OCI-LY1 (cell line): ENCODE results near the gene ELMO1.

Experiments used
- H2AFZ ChIP-seq: fragments of 200-600 bp; sonication (generic), shearing (Covaris generic); 2 replicates; pipeline ENCODE4 v1.6.0; 2014; ENCODE audit warnings: antibody characterized with exemption, mild to moderate bottlenecking, low read length
- H3F3A ChIP-seq: fragments of 200-600 bp; sonication (generic), shearing (Covaris generic); 2 replicates; pipeline ENCODE4 v1.6.0; 2014; ENCODE audit warnings: mild to moderate bottlenecking, antibody characterized with exemption, low read length, moderate library complexity; ENCODE audit not compliant: insufficient read depth
- H3K27ac ChIP-seq: fragments of 200-600 bp; sonication (generic); 2 replicates; pipeline ENCODE4 v1.5.1; 2014; ENCODE audit warnings: low read length, mixed run types, mild to moderate bottlenecking, low read depth; ENCODE audit not compliant: poor library complexity, severe bottlenecking
- H3K27me3 ChIP-seq: fragments of 200-600 bp; sonication (generic); 2 replicates; pipeline ENCODE4 v1.6.0; 2014; ENCODE audit warnings: antibody characterized with exemption, mild to moderate bottlenecking, low read length, moderate library complexity; ENCODE audit not compliant: insufficient read depth
- H3K36me3 ChIP-seq: fragments of 200-600 bp; sonication (generic); 2 replicates; pipeline ENCODE4 v1.6.1; 2014; ENCODE audit warnings: mild to moderate bottlenecking, antibody characterized with exemption, low read length, moderate library complexity, mixed read lengths; ENCODE audit not compliant: insufficient read depth
- H3K4me1 ChIP-seq: fragments of 200-600 bp; sonication (generic); 2 replicates; pipeline ENCODE4 v1.5.1; 2014; ENCODE audit warnings: mild to moderate bottlenecking, low read length, moderate library complexity; ENCODE audit not compliant: insufficient read depth, severe bottlenecking
- H3K4me2 ChIP-seq: fragments of 200-600 bp; sonication (generic), shearing (Covaris generic); 2 replicates; pipeline ENCODE4 v1.6.1; 2014; ENCODE audit warnings: low read length
- H3K4me3 ChIP-seq: fragments of 200-600 bp; sonication (generic); 2 replicates; pipeline ENCODE4 v1.5.1; 2014; ENCODE audit warnings: low read length, low read depth, mild to moderate bottlenecking, mixed read lengths; ENCODE audit not compliant: poor library complexity, severe bottlenecking
- H3K79me2 ChIP-seq: fragments of 200-600 bp; shearing (Covaris generic); 2 replicates; pipeline ENCODE4 v1.6.1; 2016; ENCODE audit warnings: mixed run types, low read length, mixed read lengths; ENCODE audit not compliant: insufficient read depth
- H3K9ac ChIP-seq: fragments of 200-600 bp; sonication (generic), shearing (Covaris generic); 2 replicates; pipeline ENCODE4 v1.6.1; 2014; ENCODE audit warnings: mild to moderate bottlenecking, low read length, mixed read lengths
- H3K9me2 ChIP-seq: fragments of 200-600 bp; sonication (generic), shearing (Covaris generic); 2 replicates; pipeline ENCODE4 v1.6.1; 2014; ENCODE audit warnings: low read depth, mild to moderate bottlenecking, low read length, mixed read lengths
- H3K9me3 ChIP-seq: fragments of 200-600 bp; shearing (Covaris generic); 2 replicates; pipeline ENCODE4 v1.6.1; 2014; ENCODE audit warnings: low read length, mixed read lengths
- H4K20me1 ChIP-seq: fragments of 200-600 bp; sonication (generic), shearing (Covaris generic); 2 replicates; pipeline ENCODE4 v1.6.0; 2016; ENCODE audit warnings: mild to moderate bottlenecking, low read length; ENCODE audit not compliant: insufficient read depth
- EZH2 ChIP-seq: fragments of 200-600 bp; sonication (generic), shearing (Covaris generic); IDR thresholded peaks from 2 replicates; pipeline ENCODE4 v1.8.0; 2017; ENCODE audit warnings: borderline replicate concordance, mixed run types, mild to moderate bottlenecking, antibody characterized with exemption, low read length, moderate library complexity, mixed read lengths
- TF ChIP-seq, protein P1 (sequence below): fragments of 200-600 bp; sonication (generic), shearing (Covaris generic); IDR thresholded peaks from 2 replicates; pipeline ENCODE4 v1.5.1; 2017; ENCODE audit warnings: mild to moderate bottlenecking, antibody characterized with exemption, low read length, moderate library complexity, mixed read lengths

ELMO1 gene

DNA sequence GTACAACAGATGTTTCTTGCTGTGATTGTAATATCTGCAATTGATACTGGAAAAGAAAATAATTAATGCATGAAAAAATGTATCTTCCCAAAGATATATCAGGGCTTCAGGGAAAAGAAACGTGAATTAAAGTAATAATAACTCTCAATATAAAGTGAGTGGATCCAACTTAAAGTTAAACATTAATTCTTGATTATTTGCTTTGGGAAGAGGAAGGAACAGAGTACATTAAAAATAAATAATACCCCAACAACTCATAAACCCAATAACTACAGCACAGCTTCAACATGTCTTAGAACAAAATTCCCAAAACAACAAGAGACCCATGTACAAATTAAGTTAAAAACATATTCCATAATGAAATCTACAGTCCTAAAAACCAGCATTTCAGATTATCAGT lies 33.0 kb downstream of the ELMO1 start:
- no peak overlapping the region for H3K27ac ChIP-seq
- H3K4me2 ChIP-seq, result no peak overlapping the region
- no peak overlapping the region for H2AFZ ChIP-seq
- H3K27me3 ChIP-seq, result peaks cover 7% of the 10 kb centered on the region; the same call in 1 of the 2 replicates
- H3K9me3 ChIP-seq, result no peaks in the 10 kb centered on the region
- no peaks in the 10 kb centered on the region for H3K79me2 ChIP-seq
- TF ChIP-seq, protein P1, sequence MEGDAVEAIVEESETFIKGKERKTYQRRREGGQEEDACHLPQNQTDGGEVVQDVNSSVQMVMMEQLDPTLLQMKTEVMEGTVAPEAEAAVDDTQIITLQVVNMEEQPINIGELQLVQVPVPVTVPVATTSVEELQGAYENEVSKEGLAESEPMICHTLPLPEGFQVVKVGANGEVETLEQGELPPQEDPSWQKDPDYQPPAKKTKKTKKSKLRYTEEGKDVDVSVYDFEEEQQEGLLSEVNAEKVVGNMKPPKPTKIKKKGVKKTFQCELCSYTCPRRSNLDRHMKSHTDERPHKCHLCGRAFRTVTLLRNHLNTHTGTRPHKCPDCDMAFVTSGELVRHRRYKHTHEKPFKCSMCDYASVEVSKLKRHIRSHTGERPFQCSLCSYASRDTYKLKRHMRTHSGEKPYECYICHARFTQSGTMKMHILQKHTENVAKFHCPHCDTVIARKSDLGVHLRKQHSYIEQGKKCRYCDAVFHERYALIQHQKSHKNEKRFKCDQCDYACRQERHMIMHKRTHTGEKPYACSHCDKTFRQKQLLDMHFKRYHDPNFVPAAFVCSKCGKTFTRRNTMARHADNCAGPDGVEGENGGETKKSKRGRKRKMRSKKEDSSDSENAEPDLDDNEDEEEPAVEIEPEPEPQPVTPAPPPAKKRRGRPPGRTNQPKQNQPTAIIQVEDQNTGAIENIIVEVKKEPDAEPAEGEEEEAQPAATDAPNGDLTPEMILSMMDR, result no peak
- no peak for TF ChIP-seq EZH2
- no peaks in the 10 kb centered on the region for H4K20me1 ChIP-seq
- H3K36me3 ChIP-seq, result no peaks in the 10 kb centered on the region
- no peak overlapping the region for H3K4me3 ChIP-seq
- no peaks in the 10 kb centered on the region for H3F3A ChIP-seq
- H3K9ac ChIP-seq, result no peak overlapping the region
- peaks cover 11% of the 10 kb centered on the region for H3K4me1 ChIP-seq
- no peaks in the 10 kb centered on the region for H3K9me2 ChIP-seq

DNA sequence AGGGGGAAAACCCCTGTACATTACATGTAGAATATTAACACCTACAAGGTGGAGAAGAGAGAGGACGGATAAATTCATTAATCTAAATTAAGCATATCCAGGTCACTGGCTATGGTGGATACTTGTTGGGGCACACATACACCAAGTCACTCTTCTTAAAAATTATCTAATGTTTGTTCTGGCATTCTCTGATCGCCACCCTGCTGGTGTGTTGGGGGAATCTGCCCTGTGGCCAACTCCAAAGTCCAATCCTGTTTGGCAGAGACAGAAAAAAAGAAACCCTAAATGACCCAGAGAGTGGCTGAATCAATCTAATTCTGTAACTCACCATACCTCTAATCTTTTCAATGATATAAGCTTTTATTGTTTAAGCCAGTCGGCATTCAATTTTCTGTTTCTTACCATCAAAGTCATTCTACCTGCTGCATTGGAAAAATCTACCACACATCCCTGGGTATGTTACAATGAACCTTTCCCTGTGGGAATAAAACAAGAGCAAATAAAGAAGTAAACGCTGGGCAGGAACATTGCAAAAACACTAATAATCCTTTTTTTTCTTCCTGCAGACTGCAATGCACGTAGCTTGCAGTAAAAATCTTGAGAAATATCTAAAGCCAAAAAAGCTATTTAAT lies 34.2 kb downstream of the ELMO1 start:
- Histone ChIP-seq H2AFZ (no peak overlapping the region), H3K9me3 (no peaks in the 10 kb centered on the region), H3K4me1 (peaks cover 13% of the 10 kb centered on the region), H3F3A (no peaks in the 10 kb centered on the region), H3K4me2 (no peak overlapping the region), H3K79me2 (no peaks in the 10 kb centered on the region), H3K4me3 (no peak overlapping the region), H3K9me2 (no peaks in the 10 kb centered on the region), H3K27me3 (peaks cover 7% of the 10 kb centered on the region; the same call in 1 of the 2 replicates), H4K20me1 (no peaks in the 10 kb centered on the region), H3K27ac (no peak overlapping the region), H3K9ac (no peak overlapping the region), H3K36me3 (no peaks in the 10 kb centered on the region)
- no peak for TF ChIP-seq EZH2
- TF ChIP-seq, protein P1, result no peak

DNA sequence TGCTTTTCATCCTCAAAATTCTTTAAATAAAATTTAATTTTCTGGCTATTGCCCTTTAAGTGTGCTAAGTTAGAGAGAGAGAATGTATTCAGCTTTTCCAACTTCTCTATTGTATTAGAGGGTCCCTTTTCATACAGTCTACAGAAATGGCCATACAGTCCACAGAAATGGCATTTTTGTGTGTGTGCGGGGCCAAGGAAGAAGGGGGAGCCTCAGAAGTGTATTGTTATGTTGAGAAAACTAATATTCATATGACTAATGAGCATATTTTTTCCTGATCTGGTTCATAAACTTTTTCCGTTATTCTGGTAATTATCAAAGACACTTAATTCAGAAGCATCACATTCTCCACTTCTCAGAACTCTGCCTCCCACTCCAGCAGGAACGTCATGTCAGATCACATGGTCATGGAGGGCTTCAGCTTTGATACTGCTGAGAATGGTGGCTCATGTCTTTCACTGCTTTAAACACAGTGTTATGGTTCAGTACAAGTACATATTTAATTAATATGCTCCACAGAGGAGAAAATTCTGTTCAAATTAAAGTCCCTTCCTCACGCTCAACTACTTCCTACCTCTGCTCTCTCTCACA lies 37.1 kb downstream of the ELMO1 start:
- Histone ChIP-seq H3K9me2 (no peaks in the 10 kb centered on the region), H2AFZ (no peak overlapping the region), H3K9ac (no peak overlapping the region), H3K4me1 (peaks cover 22% of the 10 kb centered on the region), H3K9me3 (no peaks in the 10 kb centered on the region), H3K27ac (no peak overlapping the region), H3F3A (no peaks in the 10 kb centered on the region), H3K79me2 (no peaks in the 10 kb centered on the region), H3K4me3 (no peak overlapping the region), H3K27me3 (0 out of 2 replicates have a peak, but pooled peaks cover 4% of the 10 kb centered on the region), H3K36me3 (no peaks in the 10 kb centered on the region), H4K20me1 (no peaks in the 10 kb centered on the region), H3K4me2 (no peak overlapping the region)
- TF ChIP-seq, protein P1, result no peak
- TF ChIP-seq EZH2, result no peak
